Measurements from ENCODE around the gene ZBTB16. TPM values are rescaled to one million over a fixed set of nuclear protein-coding genes. Genes with fewer than 3 reads are reported as not detected.

The ZBTB16 gene
- total and polyA plus RNA-seq, 2 experiments from 2014 or later = 0.29 to 1.4 TPM

GRCh38 chr11:114124601-114125144 is 65.2 kb downstream of the ZBTB16 start:
- H3K36me3 ChIP-seq (ENCODE audit: insufficient read depth) = no peaks in the 10 kb centered on the region
- no peak overlapping the region for H3K27ac ChIP-seq (ENCODE audit: low read depth)
- no peaks in the 10 kb centered on the region; the same call in 1 of the 2 replicates for H4K20me1 ChIP-seq (replicated peaks; ENCODE audit: insufficient read depth)
- no peaks in the 10 kb centered on the region for H3K79me2 ChIP-seq (replicated peaks; ENCODE audit: insufficient read depth)
- ATAC-seq (no peak), DNase-seq (ENCODE audit: low spot score) (no peak)
- H3K9me2 ChIP-seq (ENCODE audit: insufficient read depth) = 0 out of 2 replicates have a peak, but pooled peaks cover 13% of the 10 kb centered on the region
- no peak overlapping the region for H3K4me3 ChIP-seq
- H3K4me2 ChIP-seq = no peak overlapping the region
- Mint-ChIP-seq H3K4me3 (no peak overlapping the region), H3K4me1 (no peaks in the 10 kb centered on the region; the same call in 2 of the 3 replicates), H3K36me3 (ENCODE audit: low read depth) (no peaks in the 10 kb centered on the region), H3K27me3 (ENCODE audit: insufficient read depth, low read depth, poor library complexity) (peaks cover 7% of the 10 kb centered on the region), H3K9me3 (no peaks in the 10 kb centered on the region), H3K27ac (no peak overlapping the region)
- no peaks in the 10 kb centered on the region for H3K4me1 ChIP-seq (ENCODE audit: insufficient read depth)
- TF ChIP-seq JUNB (IDR thresholded peaks at IDR 0.05; ENCODE audit: unreplicated experiment) (no peak), NANOG (IDR thresholded peaks at IDR 0.05; ENCODE audit: borderline replicate concordance) (no peak), EZH2phosphoT487 (IDR thresholded peaks at IDR 0.05; ENCODE audit: unreplicated experiment) (no peak), ZNF331 (CRISPR knock-in tag; IDR thresholded peaks at IDR 0.05; ENCODE audit: low read depth) (no peak), REST (IDR thresholded peaks at IDR 0.05; ENCODE audit: unreplicated experiment) (no peak), CTCF (conservative IDR thresholded peaks at IDR 0.05; ENCODE audit: low read depth in 2 of 2) (no peak), ETS1 (IDR thresholded peaks at IDR 0.05) (no peak), ZNF114 (CRISPR knock-in tag; IDR thresholded peaks at IDR 0.05) (no peak), STAT1 (IDR thresholded peaks at IDR 0.05; ENCODE audit: unreplicated experiment) (no peak), POLR2AphosphoS5 (IDR thresholded peaks at IDR 0.05; ENCODE audit: low read depth) (no peak), ZNF462 (CRISPR knock-in tag; IDR thresholded peaks at IDR 0.05) (no peak)
- H3K27me3 ChIP-seq (ENCODE audit: insufficient read depth) = no peaks in the 10 kb centered on the region
- no peak overlapping the region for H2AFZ ChIP-seq
- no peaks in the 10 kb centered on the region for H3F3A ChIP-seq (replicated peaks; ENCODE audit: low read depth)

All from GM23338 (cell line).